ENCODE measurements around the gene CLCN3. TPM values are rescaled to one million over a fixed set of nuclear protein-coding genes. Genes with fewer than 3 reads are reported as not detected.
"Not testable (repeated sequence)": the region's sequence is repeated elsewhere in the genome, so short reads cannot be mapped to it uniquely, and the experiment has no call there.

The CLCN3 gene
- total RNA-seq = 10 to 100 TPM; 18.8 to 38.5 (median 29.6) TPM
- 10 to 100 TPM; 11.8 to 35.3 TPM for polyA plus RNA-seq
- long read RNA-seq, donor 1, full-length matches to known transcripts = 2 of 18 reads
- long read RNA-seq, donor 1, partial matches to known transcripts = 7 of 18 reads
- long read RNA-seq, donor 1, other reads (novel, unspliced or antisense) = 9 of 18 reads
- long read RNA-seq, donor 2, full-length matches to known transcripts = 4 of 15 reads
- long read RNA-seq, donor 2, partial matches to known transcripts = 11 of 15 reads
- long read RNA-seq, donor 2, other reads (novel, unspliced or antisense) = 0 of 15 reads
- long read RNA-seq, donor 3, full-length matches to known transcripts = 39 of 47 reads
- long read RNA-seq, donor 3, partial matches to known transcripts = 2 of 47 reads
- long read RNA-seq, donor 3, other reads (novel, unspliced or antisense) = 6 of 47 reads

GRCh38 chr4:169619958-169620879, at the start of gene CLCN3:
Gene CLCN3 (plus strand): TSS chr4:169620578. CDS start chr4:169635929, 15,351 bp downstream.
- TF ChIP-seq EP300 (IDR thresholded peaks at IDR 0.05) (no peak), CTCF (IDR thresholded peaks at IDR 0.05) (peak in 2 of 3 donors; percentile 63 to 67), POLR2A (IDR thresholded peaks at IDR 0.05) (peak; percentile 98)
- Histone ChIP-seq H3K27me3 (no peaks in the 10 kb centered on the region), H3K4me1 (ENCODE audit: insufficient read depth) (peaks cover 2% of the 10 kb centered on the region), H3K9me3 (no peaks in the 10 kb centered on the region), H3K27ac (peak within 1 kb of the TSS; percentile 76 to 87), H3K36me3 (no peaks in the 10 kb centered on the region), H3K4me3 (peak within 1 kb of the TSS; percentile 85)
- DNase-seq = peak; percentile 97 to 99 (median 98)
- intact Hi-C loops (cut with DNase I) = loop anchor here in 1 of 4 donors (5.0 kb wide), 1 partner anchor 37 kb away; no protein-coding TSS in a partner anchor
- 0 to 1% (median 1%) methylated on average over 40 to 67 of the region's 67 CpGs for WGBS, 3 donors

- H3K4me3 ChIP-seq, H3K27ac ChIP-seq: not testable (repeated sequence)
These were observed 49.4 kb upstream of the CLCN3 start for GRCh38 chr4:169571012-169571411.

GRCh38 chr4:169571435-169571834, 48.9 kb upstream of the CLCN3 start:
- H3K4me3 ChIP-seq = no peak overlapping the region
- 93 to 96% (median 94%) methylated on average over 4 of the region's 4 CpGs for WGBS, 3 donors
- no peaks in the 10 kb centered on the region for H3K36me3 ChIP-seq
- TF ChIP-seq POLR2A (IDR thresholded peaks at IDR 0.05) (no peak), CTCF (IDR thresholded peaks at IDR 0.05) (no peak), EP300 (IDR thresholded peaks at IDR 0.05) (no peak)
- no peak overlapping the region for H3K27ac ChIP-seq
- H3K4me1 ChIP-seq (ENCODE audit: insufficient read depth) = no peaks in the 10 kb centered on the region
- H3K9me3 ChIP-seq = no peaks in the 10 kb centered on the region
- no peak for DNase-seq
- intact Hi-C loops (cut with DNase I) = no loop called here
- no peaks in the 10 kb centered on the region for H3K27me3 ChIP-seq

More at GRCh38 chr4:169571012-169571411, 49.4 kb upstream of the CLCN3 start:
- H3K9me3 ChIP-seq; H3K27me3 ChIP-seq; H3K36me3 ChIP-seq; intact Hi-C loops (cut with DNase I); DNase-seq; H3K4me1 ChIP-seq (ENCODE audit: insufficient read depth): not testable (repeated sequence)
- 96 to 98% (median 96%) methylated on average over 1 to 2 of the region's 3 CpGs for WGBS, 3 donors

- TF ChIP-seq CTCF (IDR thresholded peaks at IDR 0.05) (no peak), EP300 (IDR thresholded peaks at IDR 0.05) (no peak), POLR2A (IDR thresholded peaks at IDR 0.05) (no peak)
- intact Hi-C loops (cut with DNase I) = no loop called here
- no peak overlapping the region for H3K27ac ChIP-seq
- no peaks in the 10 kb centered on the region for H3K36me3 ChIP-seq
- no peaks in the 10 kb centered on the region for H3K27me3 ChIP-seq
- no peak for DNase-seq
- no peaks in the 10 kb centered on the region for H3K4me1 ChIP-seq (ENCODE audit: insufficient read depth)
- no peaks in the 10 kb centered on the region for H3K9me3 ChIP-seq
- WGBS, 3 donors = 98 to 100% (median 100%) methylated on average over 1 of the region's 1 CpG
- H3K4me3 ChIP-seq = no peak overlapping the region
These were observed 46.5 kb upstream of the CLCN3 start for GRCh38 chr4:169573889-169574288.
